Mammary epithelial cell (primary cell): ENCODE measurements around the gene RAE1.

Source experiments
- EZH2 ChIP-seq: IDR thresholded peaks from 2 replicates; pipeline ENCODE4 v1.6.1; 2012; ENCODE audit warnings: low read length, inconsistent platforms, borderline replicate concordance
- TF ChIP-seq, protein P1 (sequence below), 2 donors: IDR thresholded peaks in 1 of 2; conservative IDR thresholded peaks in 1 of 2; 2 replicates each; pipeline ENCODE4 v1.5.1; 2011 to 2012; ENCODE audit warnings: inconsistent platforms in 2 of 2, low read length in 2 of 2, mild to moderate bottlenecking in 2 of 2, control low read depth in 1 of 2, low read depth in 1 of 2; ENCODE audit not compliant: insufficient read depth in 1 of 2; ENCODE audit errors: extremely low read depth in 1 of 2

- TF ChIP-seq, protein P1, sequence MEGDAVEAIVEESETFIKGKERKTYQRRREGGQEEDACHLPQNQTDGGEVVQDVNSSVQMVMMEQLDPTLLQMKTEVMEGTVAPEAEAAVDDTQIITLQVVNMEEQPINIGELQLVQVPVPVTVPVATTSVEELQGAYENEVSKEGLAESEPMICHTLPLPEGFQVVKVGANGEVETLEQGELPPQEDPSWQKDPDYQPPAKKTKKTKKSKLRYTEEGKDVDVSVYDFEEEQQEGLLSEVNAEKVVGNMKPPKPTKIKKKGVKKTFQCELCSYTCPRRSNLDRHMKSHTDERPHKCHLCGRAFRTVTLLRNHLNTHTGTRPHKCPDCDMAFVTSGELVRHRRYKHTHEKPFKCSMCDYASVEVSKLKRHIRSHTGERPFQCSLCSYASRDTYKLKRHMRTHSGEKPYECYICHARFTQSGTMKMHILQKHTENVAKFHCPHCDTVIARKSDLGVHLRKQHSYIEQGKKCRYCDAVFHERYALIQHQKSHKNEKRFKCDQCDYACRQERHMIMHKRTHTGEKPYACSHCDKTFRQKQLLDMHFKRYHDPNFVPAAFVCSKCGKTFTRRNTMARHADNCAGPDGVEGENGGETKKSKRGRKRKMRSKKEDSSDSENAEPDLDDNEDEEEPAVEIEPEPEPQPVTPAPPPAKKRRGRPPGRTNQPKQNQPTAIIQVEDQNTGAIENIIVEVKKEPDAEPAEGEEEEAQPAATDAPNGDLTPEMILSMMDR (conservative IDR thresholded peaks at IDR 0.05 in 1 of 2, IDR thresholded peaks at IDR 0.05 in 1 of 2; ENCODE audit: extremely low read depth in 1 of 2, insufficient read depth in 1 of 2, low read depth in 1 of 2, low read length in 2 of 2), result no peak
- no peak for TF ChIP-seq EZH2
Measured at GRCh38 chr20:57420571-57421252, 69.7 kb downstream of the RAE1 start.
